ENCODE results near the gene CNTN6. TPM values are rescaled to one million over a fixed set of nuclear protein-coding genes. Genes with fewer than 3 reads are reported as not detected.

Gene CNTN6
- total RNA-seq, 2 donors from 2014 or later = not detected

DNA sequence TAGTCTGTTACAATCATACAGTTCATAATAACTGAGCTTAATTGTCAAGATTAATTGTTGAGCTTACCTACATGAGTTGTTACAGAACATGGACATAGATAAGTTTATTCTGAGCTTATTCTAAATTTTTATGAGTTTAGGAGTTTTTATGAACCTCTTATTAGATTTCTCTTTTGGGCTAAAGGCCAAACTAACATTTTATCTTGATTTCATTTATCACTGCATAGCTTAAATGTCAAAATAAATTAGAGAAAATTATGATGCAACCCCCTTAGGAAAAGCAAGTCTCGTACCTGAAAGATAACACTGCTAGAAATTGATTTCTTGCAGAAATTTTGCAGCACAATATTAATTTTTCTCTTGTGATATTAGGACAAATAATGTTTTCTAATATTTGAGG is 54.5 kb downstream of the CNTN6 start:
- Histone ChIP-seq H3K4me3 (no peak overlapping the region), H3K9me3 (no peaks in the 10 kb centered on the region), H3K36me3 (no peaks in the 10 kb centered on the region), H3K27me3 (replicated peaks; ENCODE audit: insufficient read depth) (no peaks in the 10 kb centered on the region), H3K27ac (no peak overlapping the region), H3K4me1 (ENCODE audit: control insufficient read depth in 1 of 2, low read depth in 2 of 2) (no peaks in the 10 kb centered on the region)
- DNase-seq (ENCODE audit: low spot score) = no peak
- TF ChIP-seq, protein P1, sequence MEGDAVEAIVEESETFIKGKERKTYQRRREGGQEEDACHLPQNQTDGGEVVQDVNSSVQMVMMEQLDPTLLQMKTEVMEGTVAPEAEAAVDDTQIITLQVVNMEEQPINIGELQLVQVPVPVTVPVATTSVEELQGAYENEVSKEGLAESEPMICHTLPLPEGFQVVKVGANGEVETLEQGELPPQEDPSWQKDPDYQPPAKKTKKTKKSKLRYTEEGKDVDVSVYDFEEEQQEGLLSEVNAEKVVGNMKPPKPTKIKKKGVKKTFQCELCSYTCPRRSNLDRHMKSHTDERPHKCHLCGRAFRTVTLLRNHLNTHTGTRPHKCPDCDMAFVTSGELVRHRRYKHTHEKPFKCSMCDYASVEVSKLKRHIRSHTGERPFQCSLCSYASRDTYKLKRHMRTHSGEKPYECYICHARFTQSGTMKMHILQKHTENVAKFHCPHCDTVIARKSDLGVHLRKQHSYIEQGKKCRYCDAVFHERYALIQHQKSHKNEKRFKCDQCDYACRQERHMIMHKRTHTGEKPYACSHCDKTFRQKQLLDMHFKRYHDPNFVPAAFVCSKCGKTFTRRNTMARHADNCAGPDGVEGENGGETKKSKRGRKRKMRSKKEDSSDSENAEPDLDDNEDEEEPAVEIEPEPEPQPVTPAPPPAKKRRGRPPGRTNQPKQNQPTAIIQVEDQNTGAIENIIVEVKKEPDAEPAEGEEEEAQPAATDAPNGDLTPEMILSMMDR (IDR thresholded peaks at IDR 0.05) = no peak
- no peak for ATAC-seq (ENCODE audit: insufficient number of reproducible peaks, low FRiP score, low read depth)

DNA sequence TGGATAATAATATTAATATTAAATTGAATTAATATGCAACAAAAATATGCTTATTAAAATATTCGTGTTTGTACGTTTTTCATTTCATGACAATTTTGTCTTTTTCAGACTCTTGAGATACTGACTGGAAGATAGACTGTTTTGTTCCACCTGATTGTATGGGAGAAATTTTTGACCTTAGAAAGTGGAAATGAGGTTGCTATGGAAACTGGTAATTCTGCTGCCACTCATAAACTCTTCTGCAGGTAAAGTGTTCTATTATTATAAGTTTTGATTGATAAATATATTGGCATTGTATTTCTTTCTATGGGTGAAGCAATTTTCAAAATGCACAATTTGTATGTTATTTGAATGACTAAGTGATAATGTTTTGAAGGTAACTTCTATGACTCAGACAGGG is 55.0 kb downstream of the CNTN6 start:
- DNase-seq (ENCODE audit: low spot score) = no peak
- Histone ChIP-seq H3K27me3 (replicated peaks; ENCODE audit: insufficient read depth) (no peaks in the 10 kb centered on the region), H3K9me3 (no peaks in the 10 kb centered on the region), H3K4me3 (no peak overlapping the region), H3K4me1 (ENCODE audit: control insufficient read depth in 1 of 2, low read depth in 2 of 2) (no peaks in the 10 kb centered on the region), H3K27ac (no peak overlapping the region), H3K36me3 (no peaks in the 10 kb centered on the region)
- TF ChIP-seq, protein P1 (IDR thresholded peaks at IDR 0.05) = no peak
- ATAC-seq (ENCODE audit: insufficient number of reproducible peaks, low FRiP score, low read depth) = no peak

DNA sequence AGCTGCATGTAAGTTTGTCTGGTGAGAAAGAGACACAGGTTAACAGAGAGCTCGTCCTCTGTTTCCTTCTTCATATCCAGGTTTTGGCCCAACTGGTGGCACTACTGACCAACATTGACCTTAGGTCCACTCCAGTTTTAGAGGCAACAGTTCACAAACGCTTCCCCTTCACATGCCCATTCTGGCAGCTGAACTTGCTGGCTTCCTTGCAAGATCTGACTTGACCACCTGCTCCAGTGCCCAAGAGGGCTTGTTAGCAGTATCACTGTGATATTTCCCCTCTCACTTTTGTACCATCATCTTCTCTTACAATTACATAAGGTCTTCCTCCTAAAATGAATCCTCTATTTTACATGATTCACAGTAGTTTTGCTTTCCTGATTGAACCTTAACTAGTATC is 71.3 kb downstream of the CNTN6 start:
- no peak for ATAC-seq (ENCODE audit: insufficient number of reproducible peaks, low FRiP score, low read depth)
- no peak for DNase-seq (ENCODE audit: low spot score)
- TF ChIP-seq, protein P1 (IDR thresholded peaks at IDR 0.05) = no peak
- Histone ChIP-seq H3K4me1 (ENCODE audit: control insufficient read depth in 1 of 2, low read depth in 2 of 2) (no peaks in the 10 kb centered on the region), H3K36me3 (no peaks in the 10 kb centered on the region), H3K27me3 (replicated peaks; ENCODE audit: insufficient read depth) (no peaks in the 10 kb centered on the region), H3K27ac (no peak overlapping the region), H3K4me3 (no peak overlapping the region), H3K9me3 (no peaks in the 10 kb centered on the region)

DNA sequence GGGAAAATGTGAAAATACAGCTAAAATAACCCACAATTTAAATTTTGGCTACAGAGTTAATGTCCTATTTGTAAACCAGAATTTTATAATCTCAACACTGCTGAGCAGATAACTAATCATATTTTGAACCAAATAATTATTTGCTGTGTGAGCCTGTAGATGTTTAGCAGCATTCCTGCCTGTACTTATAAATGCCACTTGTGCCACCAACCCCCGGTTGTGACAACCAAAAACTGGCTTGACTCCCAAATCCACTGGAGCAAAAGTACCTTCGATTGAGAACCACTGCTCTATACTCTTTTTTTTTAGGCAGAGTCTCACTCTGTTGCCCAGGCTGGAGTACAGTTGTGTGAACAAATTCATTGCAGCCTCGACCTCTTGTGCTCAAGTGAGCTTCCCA is 78.5 kb downstream of the CNTN6 start:
- TF ChIP-seq, protein P1 (IDR thresholded peaks at IDR 0.05) = no peak
- no peaks in the 10 kb centered on the region for H3K36me3 ChIP-seq
- no peaks in the 10 kb centered on the region for H3K9me3 ChIP-seq
- no peaks in the 10 kb centered on the region for H3K4me1 ChIP-seq (ENCODE audit: control insufficient read depth in 1 of 2, low read depth in 2 of 2)
- H3K27ac ChIP-seq = no peak overlapping the region
- no peaks in the 10 kb centered on the region for H3K27me3 ChIP-seq (replicated peaks; ENCODE audit: insufficient read depth)
- no peak overlapping the region for H3K4me3 ChIP-seq
- ATAC-seq (ENCODE audit: insufficient number of reproducible peaks, low FRiP score, low read depth) (no peak), DNase-seq (ENCODE audit: low spot score) (no peak)

DNA sequence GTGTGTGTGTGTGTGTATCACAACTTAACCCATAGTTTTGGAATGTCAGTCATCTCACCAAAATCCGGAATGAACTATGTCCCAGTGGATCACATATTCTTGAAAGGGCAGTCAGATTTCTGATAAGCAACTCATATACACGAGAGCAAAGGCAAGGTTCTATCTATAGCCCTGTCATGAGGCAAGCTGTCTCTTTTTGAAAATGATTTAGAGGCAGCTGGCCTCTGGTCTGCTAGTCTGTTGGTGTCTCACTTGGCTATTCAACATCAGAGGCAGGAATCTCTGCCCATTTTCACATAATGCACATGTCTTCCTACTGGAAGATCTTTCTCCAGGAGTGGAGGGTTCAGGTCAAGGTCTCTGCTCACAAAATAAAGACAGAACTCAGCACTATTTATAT is 79.8 kb downstream of the CNTN6 start:
- TF ChIP-seq, protein P1 (IDR thresholded peaks at IDR 0.05) = no peak
- H3K4me3 ChIP-seq = no peak overlapping the region
- no peak for ATAC-seq (ENCODE audit: insufficient number of reproducible peaks, low FRiP score, low read depth)

More for the DNA sequence above, 79.8 kb downstream of the CNTN6 start:
- Histone ChIP-seq H3K4me1 (ENCODE audit: control insufficient read depth in 1 of 2, low read depth in 2 of 2) (no peaks in the 10 kb centered on the region), H3K36me3 (no peaks in the 10 kb centered on the region), H3K9me3 (no peaks in the 10 kb centered on the region), H3K27ac (no peak overlapping the region), H3K27me3 (replicated peaks; ENCODE audit: insufficient read depth) (no peaks in the 10 kb centered on the region)
- DNase-seq (ENCODE audit: low spot score) = no peak
